HepG2 (cell line): ENCODE measurements around the gene GFOD1. TPM values are rescaled to one million over a fixed set of nuclear protein-coding genes. Genes with fewer than 3 reads are reported as not detected.

Source experiments
- ATAC-seq: fragments of 200-7000 bp; cut with Tn5 transposase; 3 replicates; pipeline ENCODE4 v1.9.1; 2020; ENCODE audit warnings: mild to moderate bottlenecking, moderate library complexity
- BruUV-seq: library from RNA; stranded (reverse); fragments of 400-500 nt; replicated peaks from 2 replicates; lab custom pipeline; 2021; lab: Mats Ljungman, UMichigan
- CTCF ChIA-PET: fragments of 300-600 bp; formaldehyde crosslinking; extraction: SDS; loops from one replicate; lab custom pipeline; 2021; ENCODE audit warnings: low total read pairs, inconsistent platforms, low intra/inter-chr PET ratio; lab: Yijun Ruan, JAX
- POLR2A ChIA-PET: fragments of 350-600 bp; sonication (Branson Sonifier 250); formaldehyde crosslinking; loops from one replicate; lab custom pipeline; 2020; ENCODE audit warnings: antibody characterized with exemption, inconsistent platforms; lab: Yijun Ruan, JAX
- DNase-seq: peaks from one replicate; pipeline ENCODE4 v3.0.0-alpha.2; 2015; ENCODE audit warnings: low spot score
- FAIRE-seq: peaks from 3 replicates; lab custom pipeline; 2011; peaks lifted over from hg19 to GRCh38; lab: Jason Lieb, UNC
- H2AFZ ChIP-seq: one replicate; pipeline ENCODE4 v1.6.1; 2011; ENCODE audit warnings: low read length, inconsistent platforms
- H3K27ac ChIP-seq: fragments of 300-600 bp; 3 replicates; pipeline ENCODE4 v1.8.0; 2011; ENCODE audit warnings: mixed run types, mild to moderate bottlenecking, mixed read lengths, low read length, inconsistent platforms; ENCODE audit not compliant: insufficient read depth; ENCODE audit errors: extremely low read length
- H3K27me3 ChIP-seq, 2 experiments: fragments of 200-600 bp in 1 of 2; 2 replicates in 1 of 2; 3 replicates in 1 of 2; pipeline versions ENCODE4 v1.6.0 to v1.8.0; 2011; ENCODE audit warnings: low read length in 2 of 2, mild to moderate bottlenecking in 2 of 2, moderate library complexity in 2 of 2, inconsistent platforms in 1 of 2; ENCODE audit not compliant: insufficient read depth in 2 of 2, control insufficient read depth in 1 of 2
- H3K36me3 ChIP-seq, 2 experiments: fragments of 200-600 bp in 1 of 2; replicated peaks in 1 of 2; 2 replicates in 1 of 2; 3 replicates in 1 of 2; pipeline versions ENCODE4 v1.5.1 to v1.8.0; 2011; ENCODE audit warnings: low read length in 2 of 2, inconsistent platforms in 1 of 2; ENCODE audit not compliant: insufficient read depth in 2 of 2, control insufficient read depth in 1 of 2
- H3K4me1 ChIP-seq: 2 replicates; pipeline ENCODE4 v1.5.1; 2012; ENCODE audit warnings: low read length, inconsistent platforms; ENCODE audit not compliant: insufficient read depth
- H3K4me2 ChIP-seq: 2 replicates; pipeline ENCODE4 v1.6.0; 2011; ENCODE audit warnings: low read depth, low read length, inconsistent platforms
- H3K4me3 ChIP-seq, 3 experiments: fragments of 200-600 bp in 1 of 3; sonication (generic), shearing (Covaris generic) in 1 of 3; replicated peaks in 1 of 3; 2 replicates each; pipeline ENCODE4 v1.5.1; 2011 to 2016; ENCODE audit warnings: low read length in 3 of 3, inconsistent platforms in 2 of 3, low read depth in 2 of 3, mild to moderate bottlenecking in 2 of 3, control low read depth in 1 of 3, mixed read lengths in 1 of 3; ENCODE audit not compliant: insufficient read depth in 1 of 3
- H3K79me2 ChIP-seq: one replicate; pipeline ENCODE4 v1.6.1; 2011; ENCODE audit warnings: low read length, inconsistent platforms; ENCODE audit not compliant: insufficient read depth
- H3K9ac ChIP-seq: 2 replicates; pipeline ENCODE4 v1.6.0; 2011; ENCODE audit warnings: mild to moderate bottlenecking, low read depth, low read length, inconsistent platforms; ENCODE audit not compliant: insufficient read depth
- H3K9me3 ChIP-seq: 2 replicates; pipeline ENCODE4 v1.5.1; 2012; ENCODE audit warnings: mild to moderate bottlenecking, low read length
- H4K20me1 ChIP-seq: 2 replicates; pipeline ENCODE4 v1.6.0; 2011; ENCODE audit warnings: inconsistent platforms, mild to moderate bottlenecking, low read length, moderate library complexity; ENCODE audit not compliant: insufficient read depth
- BCL6 ChIP-seq: IDR thresholded peaks from 2 replicates; pipeline ENCODE4 v1.6.1; 2016; ENCODE audit warnings: missing genetic modification reagents, missing compliant biosample characterization
- MTERF4 ChIP-seq: sonication (generic); formaldehyde crosslinking; IDR thresholded peaks from 2 replicates; pipeline ENCODE4 v1.8.0; 2023; ENCODE audit warnings: mild to moderate bottlenecking, missing genetic modification reagents
- NCOA2 ChIP-seq: sonication (generic); formaldehyde crosslinking; IDR thresholded peaks from 2 replicates; pipeline ENCODE4 v1.8.0; 2022; ENCODE audit warnings: inconsistent platforms
- ZNF180 ChIP-seq: sonication (generic); formaldehyde crosslinking; IDR thresholded peaks from 2 replicates; pipeline ENCODE4 v1.4.0; 2020; ENCODE audit warnings: low read depth, missing genetic modification reagents, borderline replicate concordance
- WGBS: methylation state at CpG from one replicate; pipeline ENCODE4 v1.1.6; 2017; ENCODE audit warnings: low lambda C conversion rate; 5-methylcytosine and 5-hydroxymethylcytosine counted together
- in situ Hi-C: cut with HindIII; loops from 2 replicates; pipeline ENCODE4 v1.10.0; 2017; ENCODE audit warnings: low pct_unique_long_range_greater_than_20kb; ENCODE audit not compliant: extremely low pct_ligation_motif_present
- intact Hi-C: fragments of 100-400 bp; cut with micrococcal nuclease; formaldehyde crosslinking; loops from one replicate; pipeline ENCODE4 v1.10.0; 2022; ENCODE audit not compliant: unreplicated experiment
- polyA plus RNA-seq, 8 experiments: library from polyadenylated mRNA; depleted of rRNA in 3 of 8; stranded (reverse) in 7 of 8; unstranded in 1 of 8; fragments of >200 nt; fragmentation: Illumina TruSeq in 4 of 8; extraction: Trizol in 4 of 8; gene quantifications; 2 replicates each; pipeline versions ENCODE4 v1.2.1 to v1.2.3, GENCODE V29; 2011 to 2016; ENCODE audit warnings: low read depth in 4 of 8, missing spikeins in 1 of 8, mixed read lengths in 1 of 8; ENCODE audit not compliant: insufficient read depth in 1 of 8
- total RNA-seq, 5 experiments: library from RNA; depleted of rRNA; stranded (reverse); fragments of >200 nt; fragmentation: Illumina TruSeq; extraction: Trizol; gene quantifications; 2 replicates each; pipeline ENCODE4 v1.2.3, GENCODE V29; 2016; ENCODE audit warnings: low read depth in 1 of 5
- TF ChIP-seq, protein P1 (sequence below): sonication (generic); formaldehyde crosslinking; conservative IDR thresholded peaks from 2 replicates; pipeline ENCODE4 v1.8.0; 2022; ENCODE audit warnings: mild to moderate bottlenecking, moderate library complexity, missing genetic modification reagents
- TF ChIP-seq, protein P2 (sequence below): IDR thresholded peaks from 2 replicates; pipeline ENCODE4 v1.6.1; 2016; ENCODE audit warnings: missing genetic modification reagents, missing compliant biosample characterization
- TF ChIP-seq, protein P3 (sequence below): sonication (generic); formaldehyde crosslinking; IDR thresholded peaks from 2 replicates; pipeline ENCODE4; 2020; ENCODE audit warnings: missing genetic modification reagents, mild to moderate bottlenecking, borderline replicate concordance

Gene GFOD1
- total and polyA plus RNA-seq, 2 of the 13 experiments (the other 11 are each of a cell fraction or from before 2014, with no cell fraction given) = 1.9 to 6.4 TPM

DNA sequence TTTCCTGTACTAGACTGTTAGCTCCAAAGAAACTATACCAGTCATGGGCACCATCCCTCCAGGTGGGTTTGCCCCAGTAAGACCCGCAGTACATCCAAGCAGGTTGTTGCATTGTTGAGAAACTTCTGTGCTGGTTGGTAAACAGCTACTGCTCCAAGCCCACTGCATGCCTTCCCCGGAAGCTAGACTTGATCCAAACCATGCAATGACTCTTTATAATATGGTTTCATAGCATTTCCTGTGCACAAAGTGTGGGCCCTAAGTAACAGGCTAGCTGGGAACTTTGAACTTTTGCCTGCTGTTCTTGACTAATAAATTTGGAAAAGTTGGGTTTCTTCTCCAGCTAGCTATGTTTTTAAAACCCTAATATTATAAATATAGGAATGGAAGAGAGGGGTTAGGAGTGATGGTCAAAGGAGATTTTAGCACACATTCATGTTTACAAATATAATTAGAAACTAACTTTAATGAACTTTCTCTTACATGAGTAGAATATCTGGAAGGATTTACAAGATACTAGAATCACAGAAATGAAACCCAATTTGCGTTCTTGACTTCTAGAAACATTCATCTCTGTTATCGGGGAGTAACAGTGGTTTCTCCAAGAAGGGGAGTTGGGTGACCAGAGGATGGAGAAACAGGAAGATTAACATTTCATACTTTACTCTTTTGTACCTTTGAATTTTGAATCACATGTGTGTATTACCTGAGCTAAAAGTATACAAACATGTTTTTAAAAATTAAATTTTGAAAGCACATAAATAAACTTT lies 51.7 kb downstream of the GFOD1 start:
- CTCF ChIA-PET = no interaction called here
- no peak for DNase-seq
- FAIRE-seq = no peak
- H3K9me3 ChIP-seq = no peaks in the 10 kb centered on the region
- POLR2A ChIA-PET = interaction anchor here (0.7 kb wide), 1 partner anchor 139 kb away, joined by 3 read pairs; the partner anchor contains the start of gene SIRT5
- intact Hi-C loops = no loop called here
- WGBS = 90% methylated on average over 3 of the region's 4 CpGs
- H3K4me2 ChIP-seq = no peak overlapping the region
- peaks cover 42% of the 10 kb centered on the region for H3K4me1 ChIP-seq
- H4K20me1 ChIP-seq = no peaks in the 10 kb centered on the region
- BruUV-seq = no TSS peak
- H3K4me3 ChIP-seq = no peak overlapping the region
- no peak overlapping the region for H3K27ac ChIP-seq
- H2AFZ ChIP-seq = no peak overlapping the region
- TF ChIP-seq MTERF4 (no peak), ZNF180 (CRISPR knock-in tag) (no peak), BCL6 (no peak), NCOA2 (no peak)
- TF ChIP-seq, protein P1, sequence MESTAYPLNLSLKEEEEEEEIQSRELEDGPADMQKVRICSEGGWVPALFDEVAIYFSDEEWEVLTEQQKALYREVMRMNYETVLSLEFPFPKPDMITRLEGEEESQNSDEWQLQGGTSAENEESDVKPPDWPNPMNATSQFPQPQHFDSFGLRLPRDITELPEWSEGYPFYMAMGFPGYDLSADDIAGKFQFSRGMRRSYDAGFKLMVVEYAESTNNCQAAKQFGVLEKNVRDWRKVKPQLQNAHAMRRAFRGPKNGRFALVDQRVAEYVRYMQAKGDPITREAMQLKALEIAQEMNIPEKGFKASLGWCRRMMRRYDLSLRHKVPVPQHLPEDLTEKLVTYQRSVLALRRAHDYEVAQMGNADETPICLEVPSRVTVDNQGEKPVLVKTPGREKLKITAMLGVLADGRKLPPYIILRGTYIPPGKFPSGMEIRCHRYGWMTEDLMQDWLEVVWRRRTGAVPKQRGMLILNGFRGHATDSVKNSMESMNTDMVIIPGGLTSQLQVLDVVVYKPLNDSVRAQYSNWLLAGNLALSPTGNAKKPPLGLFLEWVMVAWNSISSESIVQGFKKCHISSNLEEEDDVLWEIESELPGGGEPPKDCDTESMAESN = no peak
- TF ChIP-seq, protein P2, sequence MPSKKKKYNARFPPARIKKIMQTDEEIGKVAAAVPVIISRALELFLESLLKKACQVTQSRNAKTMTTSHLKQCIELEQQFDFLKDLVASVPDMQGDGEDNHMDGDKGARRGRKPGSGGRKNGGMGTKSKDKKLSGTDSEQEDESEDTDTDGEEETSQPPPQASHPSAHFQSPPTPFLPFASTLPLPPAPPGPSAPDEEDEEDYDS (CRISPR knock-in tag) = no peak
- TF ChIP-seq, protein P3, sequence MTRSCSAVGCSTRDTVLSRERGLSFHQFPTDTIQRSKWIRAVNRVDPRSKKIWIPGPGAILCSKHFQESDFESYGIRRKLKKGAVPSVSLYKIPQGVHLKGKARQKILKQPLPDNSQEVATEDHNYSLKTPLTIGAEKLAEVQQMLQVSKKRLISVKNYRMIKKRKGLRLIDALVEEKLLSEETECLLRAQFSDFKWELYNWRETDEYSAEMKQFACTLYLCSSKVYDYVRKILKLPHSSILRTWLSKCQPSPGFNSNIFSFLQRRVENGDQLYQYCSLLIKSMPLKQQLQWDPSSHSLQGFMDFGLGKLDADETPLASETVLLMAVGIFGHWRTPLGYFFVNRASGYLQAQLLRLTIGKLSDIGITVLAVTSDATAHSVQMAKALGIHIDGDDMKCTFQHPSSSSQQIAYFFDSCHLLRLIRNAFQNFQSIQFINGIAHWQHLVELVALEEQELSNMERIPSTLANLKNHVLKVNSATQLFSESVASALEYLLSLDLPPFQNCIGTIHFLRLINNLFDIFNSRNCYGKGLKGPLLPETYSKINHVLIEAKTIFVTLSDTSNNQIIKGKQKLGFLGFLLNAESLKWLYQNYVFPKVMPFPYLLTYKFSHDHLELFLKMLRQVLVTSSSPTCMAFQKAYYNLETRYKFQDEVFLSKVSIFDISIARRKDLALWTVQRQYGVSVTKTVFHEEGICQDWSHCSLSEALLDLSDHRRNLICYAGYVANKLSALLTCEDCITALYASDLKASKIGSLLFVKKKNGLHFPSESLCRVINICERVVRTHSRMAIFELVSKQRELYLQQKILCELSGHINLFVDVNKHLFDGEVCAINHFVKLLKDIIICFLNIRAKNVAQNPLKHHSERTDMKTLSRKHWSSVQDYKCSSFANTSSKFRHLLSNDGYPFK = no peak
- TF ChIP-seq, all 625 proteins: peak for 0
- in situ Hi-C loops = no loop called here
- Histone ChIP-seq H3K36me3 (no peaks in the 10 kb centered on the region), H3K79me2 (no peaks in the 10 kb centered on the region), H3K27me3 (no peaks in the 10 kb centered on the region), H3K9ac (no peak overlapping the region)
- no peak for ATAC-seq
